Activated CD8-positive, alpha-beta memory T cell treated with anti-CD3 and anti-CD28 coated beads, Interleukin-2, amount 50 U/mL, for 4 hours (primary cell): ENCODE data around the gene ASF1B.

ENCODE experiments used
- DNase-seq: peaks from one replicate; pipeline ENCODE4 v3.0.0-alpha.2; 2020

The ASF1B gene

GRCh38 chr19:14127929-14128509 is 8.4 kb downstream of the ASF1B start:
- DNase-seq = no peak

GRCh38 chr19:14127176-14127575 is 9.2 kb downstream of the ASF1B start:
- DNase-seq = no peak

DNA sequence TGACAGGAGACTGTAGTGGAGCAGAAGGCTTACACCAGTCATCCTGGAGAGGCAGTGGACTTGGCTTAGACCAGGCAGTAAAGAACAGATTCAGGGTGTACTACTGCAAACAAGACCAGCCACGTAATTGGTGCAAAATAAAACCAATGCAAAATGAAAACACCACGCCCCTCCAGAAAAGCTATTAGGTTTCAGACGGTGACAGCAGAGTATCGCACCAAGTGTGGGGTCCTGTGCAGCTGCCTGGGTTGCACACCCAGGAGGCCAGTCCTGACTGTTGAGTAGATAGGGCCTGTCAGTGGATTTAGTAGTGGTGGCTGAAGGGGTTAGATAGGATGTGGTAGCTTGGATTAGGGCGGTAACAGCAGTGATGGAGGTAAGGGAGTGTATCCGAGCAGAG is 13.5 kb downstream of the ASF1B start:
- no peak for DNase-seq

- DNase-seq = no peak
Measured at GRCh38 chr19:14120497-14120780, 15.9 kb downstream of the ASF1B start.

DNA sequence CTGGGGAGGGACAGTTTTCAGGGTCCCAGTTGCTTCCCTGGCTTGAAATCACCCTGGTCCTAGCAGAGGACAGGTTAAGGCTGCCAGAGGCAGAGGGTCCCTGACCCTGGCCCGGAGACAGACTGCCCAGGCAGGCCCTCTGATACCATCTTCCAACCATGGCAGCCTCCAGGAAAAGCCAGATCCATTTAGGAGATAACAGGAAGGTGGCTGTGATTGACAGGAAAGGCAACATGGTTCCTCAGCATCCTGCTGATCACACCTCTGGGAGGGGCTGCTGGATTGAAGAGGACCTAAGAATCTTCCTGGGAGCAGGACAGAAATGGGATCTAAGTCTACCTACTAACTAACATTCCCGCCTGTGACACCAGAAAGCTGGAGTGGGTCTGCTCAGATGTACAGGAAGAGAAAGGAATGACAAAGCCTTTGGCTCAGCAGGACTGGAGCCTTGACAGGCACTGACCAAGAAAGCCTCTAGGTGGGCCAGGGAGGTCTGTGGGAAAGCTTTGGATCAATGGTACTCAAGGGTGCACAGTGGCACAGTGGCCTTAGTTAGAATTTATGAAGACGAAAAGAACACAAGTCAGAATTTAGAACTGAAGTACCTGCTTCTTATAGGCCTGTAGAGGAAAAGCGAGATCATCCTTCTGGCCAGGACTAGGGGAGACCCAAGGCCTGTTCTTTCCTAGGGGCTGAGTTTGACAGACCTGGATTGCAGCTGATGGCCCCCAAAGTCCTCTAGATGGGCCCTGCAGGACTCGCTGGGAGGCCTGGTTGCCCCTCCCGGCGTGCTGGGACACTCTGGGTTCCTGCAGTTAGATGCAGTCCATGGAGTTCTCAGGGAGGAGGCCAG is 16.5 kb downstream of the ASF1B start:
- DNase-seq = no peak

- no peak for DNase-seq
Measured at GRCh38 chr19:14119146-14119545, 17.2 kb downstream of the ASF1B start.

GRCh38 chr19:14118165-14119051 is 18.0 kb downstream of the ASF1B start:
- peak; percentile 31 for DNase-seq

DNA sequence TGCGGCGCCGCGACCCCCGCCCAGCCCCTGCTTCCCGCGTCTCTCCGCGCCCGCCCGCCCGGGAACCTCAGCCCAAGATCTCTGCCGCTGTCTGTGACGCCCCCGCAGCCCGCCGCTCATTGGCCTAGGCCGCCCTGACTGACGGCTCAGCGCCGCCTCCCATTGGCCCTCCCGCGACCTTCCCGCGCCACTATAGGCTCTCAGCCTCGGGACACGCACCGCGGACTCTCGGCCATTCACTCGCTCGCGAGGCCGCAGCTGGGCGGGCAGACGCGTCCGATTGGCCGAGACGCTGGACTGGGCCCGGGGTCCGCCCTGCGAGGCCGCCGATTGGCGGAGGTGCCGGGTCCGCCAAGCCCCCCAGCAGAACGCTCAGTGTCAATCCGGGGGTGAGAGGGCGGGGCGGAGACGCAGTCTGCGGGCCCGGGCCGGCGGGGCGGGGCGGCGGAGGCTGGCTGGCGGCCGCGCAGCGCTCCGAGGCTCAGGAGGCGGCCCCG is 18.7 kb downstream of the ASF1B start, which contains the start of gene PRKACA:
Gene PRKACA, minus strand, starts transcription at position 95 of the 497 bp plus-strand sequence. CDS start 215 bp downstream, outside the sequence.
- DNase-seq = peak; percentile 98

- DNase-seq = peak; percentile 31
Measured at GRCh38 chr19:14116918-14117578, 19.3 kb downstream of the ASF1B start.

GRCh38 chr19:14116525-14116917 is 19.9 kb downstream of the ASF1B start:
- DNase-seq = no peak

DNA sequence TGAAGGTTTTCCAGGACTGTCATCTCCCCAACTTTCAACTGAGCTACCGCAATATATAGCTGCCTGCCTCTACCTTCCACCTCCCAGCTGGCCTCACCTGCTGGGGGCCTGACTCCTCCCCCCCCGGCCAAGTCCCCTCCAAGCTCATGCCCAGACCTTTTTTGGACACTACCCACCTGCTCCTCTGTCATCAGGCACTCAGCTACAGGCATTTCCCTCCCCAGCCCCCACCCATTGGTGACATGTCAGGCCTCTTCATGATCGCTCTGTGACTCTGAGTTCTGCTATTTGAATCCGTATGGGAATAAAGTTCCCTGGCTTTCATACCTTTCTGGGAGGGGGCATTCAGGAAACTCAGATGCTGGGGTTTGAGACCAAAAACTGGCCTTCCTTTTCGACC is 20.6 kb downstream of the ASF1B start:
- DNase-seq = no peak

GRCh38 chr19:14114854-14115253 is 21.5 kb downstream of the ASF1B start:
- peak; percentile 53 for DNase-seq

DNA sequence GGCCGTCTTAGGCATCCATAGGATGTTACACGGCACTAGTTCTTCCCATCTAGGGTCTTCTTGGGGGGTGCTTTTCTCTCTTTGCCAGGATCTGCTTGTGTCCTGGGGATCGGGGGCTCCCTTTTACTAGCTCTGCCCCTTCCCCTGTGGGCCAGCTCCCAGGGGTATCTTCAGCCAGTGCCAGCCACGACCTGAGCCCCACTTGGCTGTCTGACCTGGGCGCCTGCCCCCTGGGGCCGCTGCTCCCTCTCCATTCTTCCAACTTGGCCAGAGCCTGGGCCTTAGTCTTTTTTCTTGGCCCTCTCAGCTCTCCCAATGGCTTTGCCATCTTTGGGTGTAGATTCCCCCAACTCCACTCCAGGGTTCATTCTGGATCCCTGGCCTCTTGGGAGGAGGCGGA is 21.9 kb downstream of the ASF1B start:
- no peak for DNase-seq

GRCh38 chr19:14113762-14114414 is 22.5 kb downstream of the ASF1B start:
- peak; percentile 43 for DNase-seq

GRCh38 chr19:14112809-14113385 is 23.5 kb downstream of the ASF1B start:
- DNase-seq = no peak

- DNase-seq = no peak
Measured at GRCh38 chr19:14112051-14112808, 24.2 kb downstream of the ASF1B start.

- no peak for DNase-seq
Measured at GRCh38 chr19:14111486-14111885, 24.9 kb downstream of the ASF1B start.

GRCh38 chr19:14110650-14111049 is 25.7 kb downstream of the ASF1B start:
- DNase-seq = no peak

GRCh38 chr19:14107581-14108461 is 28.6 kb downstream of the ASF1B start:
- DNase-seq = no peak

DNA sequence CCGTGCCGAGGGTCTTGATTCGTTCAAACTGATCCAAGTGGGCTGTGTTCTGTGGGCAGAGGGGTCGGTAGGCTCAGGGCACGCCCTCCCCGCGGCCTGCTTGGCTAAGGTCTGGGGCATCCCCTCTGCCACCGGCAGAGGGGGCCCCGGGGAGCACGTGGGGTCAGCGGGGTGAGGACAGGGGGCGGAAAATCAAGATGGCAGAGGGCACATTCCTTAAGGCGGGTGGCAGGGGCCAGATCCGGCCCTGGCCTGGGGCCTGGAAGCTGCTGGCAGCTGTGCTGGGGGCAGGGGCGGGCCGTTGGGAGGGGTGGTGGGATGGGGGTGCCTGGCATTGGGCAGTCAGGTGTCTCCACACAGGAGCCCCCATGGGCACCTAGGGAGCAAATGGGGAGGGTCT is 29.5 kb downstream of the ASF1B start:
- no peak for DNase-seq
